NCI-H1417 (cell line): ENCODE results near the gene SPINK14.
A peak's percentile ranks its signal among the peaks of the same experiment; 100 is the strongest.

ENCODE experiments used
- DNase-seq, 3 experiments: peaks; one replicate each; lab custom pipeline; 2025; lab: John Stamatoyannopoulos, UW

Gene SPINK14

GRCh38 chr5:148168246-148168645 lies at the start of gene SPINK14:
Gene SPINK14, plus strand, starts transcription at chr5:148168546. Its CDS starts 1,187 bp downstream, at chr5:148169733.
- DNase-seq: no peak

- no peak for DNase-seq
Measured at GRCh38 chr5:148120317-148120716, 48.0 kb upstream of the SPINK14 start.

GRCh38 chr5:148125641-148126040 lies 42.7 kb upstream of the SPINK14 start:
- DNase-seq: no peak

GRCh38 chr5:148135091-148136048 lies 33.0 kb upstream of the SPINK14 start:
- no peak for DNase-seq

GRCh38 chr5:148140846-148141245 lies 27.5 kb upstream of the SPINK14 start:
- DNase-seq: peak in 1 of 3 experiments; percentile 0

GRCh38 chr5:148141645-148142044 lies 26.7 kb upstream of the SPINK14 start:
- DNase-seq: no peak

GRCh38 chr5:148145916-148146315 lies 22.4 kb upstream of the SPINK14 start:
- peak in 1 of 3 experiments; percentile 41 for DNase-seq

GRCh38 chr5:148146487-148146886 lies 21.9 kb upstream of the SPINK14 start:
- no peak for DNase-seq

- DNase-seq: peak in 1 of 3 experiments; percentile 12
Measured at GRCh38 chr5:148147415-148147814, 20.9 kb upstream of the SPINK14 start.

GRCh38 chr5:148151872-148152271 lies 16.5 kb upstream of the SPINK14 start:
- DNase-seq: no peak

- DNase-seq: no peak
Measured at GRCh38 chr5:148152781-148153180, 15.6 kb upstream of the SPINK14 start.

- DNase-seq: no peak
Measured at GRCh38 chr5:148156609-148157008, 11.7 kb upstream of the SPINK14 start.

GRCh38 chr5:148162038-148162437 lies 6.3 kb upstream of the SPINK14 start:
- no peak for DNase-seq

- no peak for DNase-seq
Measured at GRCh38 chr5:148163345-148163744, 5.0 kb upstream of the SPINK14 start.

GRCh38 chr5:148166550-148167283 lies 1.6 kb upstream of the SPINK14 start:
- no peak for DNase-seq

- no peak for DNase-seq
Measured at GRCh38 chr5:148172377-148172776, 4.0 kb downstream of the SPINK14 start.

GRCh38 chr5:148176480-148176879 lies 8.1 kb downstream of the SPINK14 start:
- DNase-seq: no peak

- no peak for DNase-seq
Measured at GRCh38 chr5:148177207-148177606, 8.9 kb downstream of the SPINK14 start.

GRCh38 chr5:148179234-148179824 lies 11.0 kb downstream of the SPINK14 start:
- DNase-seq: peak; percentile 29 to 76 (median 36)

GRCh38 chr5:148186248-148187003 lies 18.1 kb downstream of the SPINK14 start:
- DNase-seq: no peak

GRCh38 chr5:148191010-148191409 lies 22.7 kb downstream of the SPINK14 start:
- DNase-seq: no peak

- no peak for DNase-seq
Measured at GRCh38 chr5:148193202-148193601, 24.9 kb downstream of the SPINK14 start.
